Hematopoietic multipotent progenitor cell treated with erythropoietin and hydrocortisone succinate and interleukin-3 and kit ligand, for 15 days (in vitro differentiated cells): Measurements from ENCODE around the gene NINJ2.
"Not testable (repeated sequence)": the region's sequence is repeated elsewhere in the genome, so short reads cannot be mapped to it uniquely, and the experiment has no call there.

ENCODE experiments used
- DNase-seq: peaks from one replicate; pipeline ENCODE4 v3.0.0-alpha.2; 2015; ENCODE audit warnings: low spot score

The NINJ2 gene

DNA sequence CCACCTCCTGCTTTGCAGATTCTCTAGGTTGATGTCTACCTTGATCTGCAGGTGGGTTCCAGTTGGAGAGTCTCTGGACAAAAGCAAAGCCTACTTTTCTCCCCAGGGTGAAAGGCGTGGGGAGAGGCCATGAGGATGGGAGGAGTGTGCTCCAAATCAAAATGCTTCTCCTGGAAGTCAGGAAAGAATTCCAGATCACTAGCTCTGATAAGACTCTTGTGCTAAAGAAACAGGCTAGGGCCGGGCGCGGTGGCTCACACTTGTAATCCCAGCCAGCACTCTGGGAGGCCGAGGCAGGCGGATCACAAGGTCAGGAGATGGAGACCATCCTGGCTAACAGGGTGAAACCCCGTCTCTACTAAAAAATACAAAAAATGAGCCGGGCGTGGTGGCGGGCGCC, 21.9 kb downstream of the NINJ2 start:
- not testable (repeated sequence) for DNase-seq

DNA sequence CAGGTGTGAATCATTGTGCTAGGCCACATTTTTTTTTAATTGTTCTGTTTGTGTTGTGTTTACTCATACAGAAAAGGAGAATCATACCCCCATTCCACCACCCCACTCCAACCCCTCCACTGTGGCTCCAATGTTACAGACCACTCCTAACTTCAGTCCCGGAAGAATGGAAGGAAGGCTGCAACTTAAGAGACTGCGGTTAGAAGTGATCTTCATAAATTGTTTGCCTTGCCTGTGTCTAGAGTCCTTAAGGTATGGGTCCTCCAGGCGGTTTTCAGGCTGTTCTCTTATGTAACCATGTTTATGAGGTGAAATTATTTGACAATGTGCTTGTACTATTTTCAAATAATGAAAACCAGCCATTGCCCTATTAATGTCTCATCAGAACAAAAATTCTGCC, 22.5 kb downstream of the NINJ2 start:
- no peak for DNase-seq

DNA sequence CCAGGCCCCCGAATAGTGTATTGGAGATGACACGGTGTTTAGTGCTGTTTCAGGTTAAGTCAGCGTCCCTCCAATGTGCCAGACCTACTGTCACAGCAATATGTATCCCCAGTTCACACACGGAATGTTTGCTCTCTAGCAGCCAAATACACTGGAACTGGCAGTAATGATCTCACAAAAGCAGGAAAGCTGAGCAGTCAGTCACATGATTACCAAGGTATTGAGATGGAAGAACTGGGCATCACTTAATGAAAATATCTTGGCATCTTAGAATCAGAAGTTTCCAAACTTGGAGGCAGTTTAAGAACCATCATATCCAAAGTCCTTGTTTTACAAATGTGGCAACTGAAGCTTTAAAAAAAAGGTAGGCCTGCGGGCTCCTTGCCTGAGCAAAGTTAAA, 23.3 kb downstream of the NINJ2 start:
- DNase-seq: no peak

DNA sequence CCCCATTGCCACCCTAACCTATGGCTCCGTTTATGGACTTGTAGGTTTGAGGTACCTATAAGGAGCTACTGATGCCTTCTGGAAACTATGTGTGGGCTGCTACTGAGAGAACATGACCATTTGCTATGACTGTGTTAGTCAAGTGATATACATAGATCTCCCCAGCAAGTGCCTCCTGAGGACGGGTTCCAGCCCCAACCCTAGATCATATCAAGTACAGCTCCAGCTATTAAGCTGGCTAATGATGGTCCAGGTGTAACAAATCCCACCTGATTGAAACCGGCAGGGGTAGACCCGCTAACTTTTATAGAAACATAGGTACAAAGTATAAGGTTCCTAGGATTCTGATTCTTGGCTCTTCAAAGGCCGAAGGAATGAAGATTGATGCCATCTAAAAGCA, 23.7 kb downstream of the NINJ2 start:
- no peak for DNase-seq

DNA sequence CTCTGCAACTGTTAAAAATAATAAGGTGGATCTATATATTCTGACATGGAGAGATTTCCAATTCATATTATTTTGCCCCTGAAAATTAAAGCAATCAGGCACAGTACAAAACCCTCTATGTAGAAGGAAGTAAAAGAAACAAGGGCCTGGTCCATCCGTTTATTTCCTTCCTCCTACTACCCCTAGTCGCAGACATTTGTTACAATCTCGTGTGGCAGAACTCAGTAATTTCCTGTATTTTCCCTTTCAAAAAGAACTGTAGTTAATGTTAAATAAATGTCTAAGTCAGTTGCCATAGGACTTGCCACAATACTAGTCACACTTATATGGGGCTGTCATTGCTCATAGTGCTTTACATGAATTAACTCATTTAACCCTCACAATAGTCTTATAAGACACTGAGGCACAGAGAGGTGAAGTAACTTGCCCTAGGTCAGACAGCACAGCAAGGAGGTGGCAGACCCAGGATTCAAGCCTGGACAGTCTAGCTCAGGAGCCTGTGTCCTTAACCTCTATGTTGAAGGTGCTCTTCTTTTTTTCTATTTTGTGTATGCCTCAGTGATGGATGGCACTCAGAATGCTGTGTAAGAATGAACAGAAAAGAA, 24.2 kb downstream of the NINJ2 start:
- DNase-seq: no peak

DNA sequence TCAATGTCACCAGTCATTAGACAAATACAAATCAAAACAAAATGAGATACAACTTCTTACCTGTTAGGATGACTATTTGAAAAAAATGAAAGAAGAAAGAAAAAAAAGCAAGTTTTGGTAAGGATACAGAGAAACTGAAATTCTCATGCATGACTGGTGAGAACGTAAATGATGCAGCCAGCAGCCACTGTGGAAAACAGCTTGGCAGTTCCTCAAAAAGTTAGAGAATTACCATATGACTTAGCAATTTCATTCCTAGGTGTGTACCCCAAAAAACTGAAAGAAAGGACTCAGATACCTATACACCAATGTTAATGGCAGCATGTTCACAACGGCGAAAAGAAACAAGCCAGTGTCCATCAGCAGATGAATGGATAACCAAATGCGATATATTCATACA, 26.6 kb downstream of the NINJ2 start:
- DNase-seq: no peak

DNA sequence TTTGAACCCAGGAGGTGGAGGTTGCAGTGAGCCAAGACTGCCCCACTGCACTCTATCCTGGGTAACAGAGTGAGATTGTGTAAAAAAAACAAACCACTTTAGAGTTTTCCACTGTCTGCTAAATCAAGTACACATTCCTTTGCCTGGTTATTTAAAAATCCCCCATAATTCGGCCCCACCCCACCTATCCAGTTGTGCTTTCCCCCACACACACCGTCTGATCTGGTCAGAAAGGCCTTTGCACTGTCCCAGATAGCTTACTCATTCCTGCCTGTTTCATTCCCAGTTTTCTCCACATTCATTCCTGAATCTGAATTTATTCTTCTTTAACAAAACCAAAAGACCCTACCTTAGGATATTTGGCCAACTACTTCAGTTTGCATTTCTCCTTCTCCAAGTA, 29.5 kb downstream of the NINJ2 start:
- DNase-seq: no peak

DNA sequence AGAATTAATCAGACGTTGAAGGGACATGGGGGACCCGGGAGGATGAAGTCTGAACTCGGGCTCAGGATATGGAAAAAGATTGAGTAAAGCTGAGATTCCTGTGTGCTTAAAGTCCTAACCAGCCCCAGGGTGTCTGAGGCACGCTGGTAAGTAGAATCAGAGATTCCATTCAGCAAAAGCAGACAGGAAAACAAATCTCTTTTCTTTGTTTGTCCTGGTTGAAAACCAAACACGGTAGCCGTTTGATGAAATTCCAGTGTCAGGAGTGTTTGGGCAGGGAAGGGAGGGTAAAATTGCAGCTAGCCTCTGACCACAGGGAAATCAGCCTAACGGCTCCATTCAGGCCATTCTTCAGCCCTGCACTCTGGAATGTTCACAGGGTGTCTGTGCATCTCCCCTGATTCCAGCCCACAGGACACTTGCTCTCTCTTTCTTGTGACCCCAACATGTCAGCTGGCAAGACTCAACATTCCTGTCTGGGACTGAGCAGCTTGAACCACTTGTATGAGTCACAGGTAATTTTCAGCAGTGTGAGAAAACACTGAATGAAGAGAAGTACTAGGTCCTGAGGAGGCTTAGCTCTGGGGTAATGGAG, 31.0 kb downstream of the NINJ2 start:
- no peak for DNase-seq

DNA sequence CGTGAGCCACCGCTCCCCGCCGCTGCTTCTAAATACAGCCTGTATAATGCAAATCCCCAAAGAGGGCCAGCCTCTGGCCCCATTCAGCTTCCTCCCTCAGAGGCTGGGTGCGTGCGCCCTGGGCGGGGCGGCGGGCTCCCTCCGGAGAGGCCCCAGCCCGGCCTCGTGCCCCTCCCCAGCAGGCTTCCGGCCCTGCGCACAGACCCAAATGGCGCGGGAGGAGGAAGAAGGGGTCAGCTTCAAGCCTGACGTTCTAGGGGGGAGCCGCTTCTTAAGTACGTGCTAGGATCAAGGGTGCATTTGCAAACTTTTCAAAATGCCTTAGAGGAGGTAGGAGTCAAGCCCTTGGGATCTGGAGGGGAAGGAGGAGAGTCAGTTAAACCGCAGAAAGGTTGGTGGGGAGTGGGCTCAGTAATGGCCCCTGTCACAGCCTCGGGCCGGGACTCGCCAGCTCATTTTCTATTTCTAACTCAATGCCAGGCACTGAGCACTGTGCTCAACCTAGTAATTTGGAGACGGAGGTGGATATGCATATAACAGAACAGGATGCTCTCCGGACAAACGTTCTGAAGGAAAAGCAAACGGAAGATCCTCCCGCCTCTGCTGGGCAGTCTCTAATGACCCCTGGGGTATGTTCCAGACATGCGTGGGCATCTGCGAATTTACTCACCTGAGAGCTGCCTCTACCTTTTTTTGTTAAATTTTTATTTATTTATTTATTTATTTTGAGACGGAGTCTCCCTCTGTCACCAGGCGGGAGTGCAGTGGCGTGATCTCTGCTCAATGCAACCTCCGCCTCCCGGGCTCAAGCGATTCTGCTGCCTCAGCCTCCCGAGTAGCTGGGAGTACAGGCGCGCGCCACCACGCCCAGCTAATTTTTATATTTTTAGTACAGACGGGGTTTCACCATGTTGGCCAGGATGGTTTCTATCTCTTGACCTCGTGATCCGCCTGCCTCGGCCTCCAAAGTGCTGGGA, 32.3 kb downstream of the NINJ2 start:
- DNase-seq: no peak

DNA sequence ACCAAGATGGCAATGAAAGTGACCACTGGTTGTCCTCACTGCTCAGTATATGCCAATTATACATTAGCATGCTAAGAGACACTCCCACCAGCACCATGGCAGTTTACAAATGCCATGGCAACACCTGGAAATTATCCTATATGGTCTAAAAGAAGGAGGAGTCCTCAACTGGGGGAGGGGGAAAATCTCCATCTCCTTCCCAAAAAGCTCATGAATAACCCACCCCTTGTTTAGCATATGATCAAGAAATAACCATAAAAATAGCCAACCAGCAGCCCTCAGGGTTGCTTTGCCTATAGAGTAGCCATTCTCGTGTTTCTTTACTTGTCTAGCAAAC, 34.5 kb downstream of the NINJ2 start:
- not testable (repeated sequence) for DNase-seq

DNA sequence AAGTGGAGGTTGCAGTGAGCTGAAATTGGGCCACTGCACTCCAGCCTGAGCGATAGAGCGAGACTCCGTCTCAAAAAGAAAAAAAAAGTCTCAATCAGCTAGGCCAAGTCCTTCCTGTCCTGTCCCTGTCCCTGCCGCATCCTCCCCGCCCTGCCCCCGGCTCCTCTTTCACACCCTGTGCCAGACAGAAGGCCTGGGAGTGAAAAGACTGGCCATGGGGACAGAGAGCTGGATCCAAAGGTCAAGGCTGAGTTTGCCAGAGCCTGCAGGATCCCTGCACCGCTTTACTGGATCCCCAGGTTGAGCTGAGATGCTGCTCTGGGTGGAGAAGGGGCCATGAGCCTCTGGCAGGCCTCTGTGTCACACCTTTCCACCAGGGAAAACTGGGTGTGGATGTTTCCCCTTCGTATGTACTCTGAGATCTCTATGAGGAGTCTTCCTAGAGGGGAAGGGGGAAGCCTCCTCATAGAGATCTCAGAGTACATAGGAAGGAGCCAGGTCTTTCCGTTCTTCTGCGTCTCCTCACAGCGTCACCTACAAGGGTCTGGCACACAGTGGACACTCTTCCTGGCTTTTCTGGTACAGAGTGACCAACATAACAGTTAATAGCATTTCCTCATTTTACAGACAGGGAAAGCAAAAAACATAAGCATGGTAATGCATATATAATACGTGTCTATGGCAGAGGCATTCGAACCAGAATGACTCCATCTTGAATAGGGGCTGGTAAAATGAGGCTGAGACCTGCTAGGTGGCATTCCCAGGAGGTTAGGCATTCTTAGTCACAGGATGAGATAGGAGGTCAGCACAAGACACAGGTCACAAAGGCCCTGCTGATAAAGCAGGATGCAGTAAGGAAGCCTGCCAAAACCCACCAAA, 35.1 kb downstream of the NINJ2 start:
- no peak for DNase-seq

DNA sequence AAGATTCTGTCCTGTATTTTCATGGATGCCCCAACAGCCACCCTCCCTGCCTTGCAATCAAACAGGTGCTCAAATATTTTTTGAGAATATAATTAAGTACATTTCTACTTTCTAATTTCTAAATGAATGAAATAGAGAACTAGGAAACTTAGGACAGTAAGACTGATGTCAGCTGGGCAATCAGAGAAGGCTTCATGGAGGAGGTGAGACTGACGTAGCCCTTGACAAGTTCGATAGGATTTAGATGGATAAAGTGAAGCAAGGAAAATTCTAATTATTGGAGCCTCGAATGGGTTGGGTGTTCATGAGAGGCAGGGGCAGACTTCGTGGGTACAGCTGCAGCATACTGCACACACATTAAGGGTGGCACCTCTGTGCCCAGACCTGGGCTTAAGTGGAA, 36.0 kb downstream of the NINJ2 start:
- no peak for DNase-seq

DNA sequence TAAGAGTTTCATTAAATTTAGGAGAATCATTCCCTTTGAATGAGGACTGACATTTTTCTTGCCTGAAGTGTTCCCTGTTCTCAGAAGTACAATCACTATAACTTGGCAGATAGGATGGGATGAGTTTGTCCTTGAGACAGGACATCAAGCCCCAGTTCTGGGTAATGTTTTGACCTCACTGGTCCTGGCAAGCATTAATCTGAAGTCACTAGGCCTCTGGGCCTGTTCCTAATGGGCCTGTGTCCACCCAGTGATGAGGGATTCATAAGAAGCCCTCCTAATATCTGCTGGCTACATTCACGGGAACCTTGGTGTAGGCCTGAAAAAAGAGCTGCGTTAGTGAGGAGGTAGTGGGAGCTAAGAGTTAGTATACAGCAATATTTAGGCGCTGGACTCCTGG, 37.2 kb downstream of the NINJ2 start:
- DNase-seq: no peak

DNA sequence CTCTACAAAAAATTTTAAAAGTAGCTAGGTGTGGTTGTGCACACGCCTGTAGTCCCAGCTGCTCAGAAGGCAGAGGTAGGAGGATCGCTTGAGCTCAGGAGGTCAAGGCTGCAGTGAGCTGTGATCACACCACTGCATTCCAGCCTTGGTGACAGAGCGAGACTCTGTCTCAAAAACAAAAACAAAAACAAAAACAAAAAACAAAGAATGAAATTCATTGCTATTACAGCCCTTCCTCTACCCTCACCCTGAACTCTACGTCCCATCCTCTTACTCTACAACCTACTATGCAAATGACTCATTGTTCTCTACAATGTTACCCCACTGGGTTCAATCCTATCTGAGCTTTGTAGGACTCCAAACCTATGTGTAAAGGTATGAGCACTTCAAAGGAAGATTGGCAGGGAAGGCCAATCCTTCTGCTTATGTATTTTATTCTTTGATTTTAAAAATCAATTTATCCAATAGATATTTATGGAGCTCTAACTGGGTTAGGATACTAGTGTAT, 39.3 kb downstream of the NINJ2 start:
- no peak for DNase-seq

DNA sequence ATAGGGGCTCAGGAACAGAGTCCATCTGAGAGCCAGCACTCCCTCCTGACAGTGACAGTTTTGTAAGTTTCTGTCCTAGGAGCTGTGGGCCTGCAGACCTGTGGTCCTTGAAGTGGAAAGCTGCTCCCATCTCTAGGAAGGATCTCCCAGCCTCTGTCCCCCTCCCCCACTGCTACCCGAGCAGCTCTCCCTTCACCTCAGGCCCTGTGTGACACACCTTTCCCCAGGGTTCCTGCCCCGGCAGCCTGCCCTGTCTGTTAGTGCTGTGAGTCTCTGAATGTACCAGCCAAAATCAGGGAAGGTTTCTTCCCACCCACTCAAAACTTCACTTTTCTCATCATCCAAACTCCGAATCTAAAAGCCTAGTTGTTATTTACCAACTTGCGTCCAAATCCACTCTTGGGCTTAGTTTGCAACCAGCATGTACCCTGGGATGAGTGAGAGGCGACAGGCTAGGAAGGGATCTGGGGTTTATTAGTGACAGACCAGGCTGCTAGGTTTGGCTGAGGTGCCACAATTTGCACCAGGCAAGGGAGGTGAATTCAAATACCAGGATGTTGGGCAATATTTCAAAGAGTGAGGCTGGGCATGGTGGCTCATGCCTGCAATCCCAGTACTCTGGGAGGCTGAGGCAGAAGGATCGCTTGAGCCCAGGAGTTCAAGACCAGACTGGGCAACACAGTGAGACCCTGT, 39.9 kb downstream of the NINJ2 start:
- no peak for DNase-seq

DNA sequence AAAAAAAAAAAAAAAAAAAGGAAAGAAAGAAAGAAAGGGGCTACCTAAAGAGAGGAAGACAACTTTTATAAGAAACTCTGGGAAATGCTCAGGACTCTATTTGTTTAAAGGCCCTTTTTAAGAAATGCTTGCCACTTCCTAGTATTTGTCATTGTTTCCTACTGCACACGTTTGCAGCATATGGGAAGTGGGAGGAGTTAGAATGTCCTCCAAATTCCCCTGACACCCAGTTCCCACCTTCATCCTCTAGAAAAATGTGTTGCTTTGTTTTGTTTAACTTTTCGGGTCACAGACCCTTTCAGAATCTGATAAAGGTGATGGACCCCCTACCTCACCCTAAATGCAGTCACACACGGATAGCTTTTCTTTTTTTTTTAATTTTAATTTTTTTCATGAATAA, 40.8 kb downstream of the NINJ2 start:
- no peak for DNase-seq

DNA sequence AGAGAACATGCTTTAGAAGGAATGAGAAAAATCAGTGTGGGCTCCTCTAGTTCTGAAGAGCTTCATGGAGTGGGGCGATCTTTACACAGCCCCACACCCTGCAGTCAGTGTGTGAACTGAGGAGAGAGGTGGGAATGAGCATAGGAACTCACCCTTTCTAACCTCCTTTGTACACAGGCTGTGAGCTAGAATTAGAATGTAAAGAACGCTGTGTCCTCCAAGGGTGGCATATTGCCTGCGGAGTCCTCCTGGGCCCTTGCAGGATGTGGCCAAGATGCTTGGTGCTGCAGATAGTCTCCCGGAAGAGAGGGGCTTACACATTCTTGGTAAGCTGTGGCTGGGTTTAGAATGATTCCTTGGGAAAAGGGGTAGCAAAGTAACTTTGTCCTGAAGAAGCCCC, 43.9 kb downstream of the NINJ2 start:
- DNase-seq: no peak

DNA sequence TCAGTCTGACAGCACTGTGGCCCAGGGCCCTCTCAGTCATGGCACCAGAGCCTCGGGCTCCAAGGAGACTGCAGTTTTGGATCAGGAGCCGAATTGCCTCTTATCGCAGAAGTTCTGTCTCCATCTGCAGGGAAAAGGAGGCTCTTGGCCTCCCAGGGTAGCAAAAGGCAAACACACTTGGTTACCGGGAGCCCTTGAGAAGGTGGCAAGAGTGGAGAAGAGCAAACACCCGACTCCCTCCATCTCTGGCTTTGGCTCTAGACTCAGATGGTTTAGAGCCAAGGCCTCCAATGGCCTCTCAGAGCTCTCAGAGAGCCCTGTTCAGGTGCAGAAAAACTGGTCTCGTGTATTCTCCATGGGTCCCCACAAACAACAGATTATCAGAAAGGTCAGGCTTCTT, 44.6 kb downstream of the NINJ2 start:
- no peak for DNase-seq

DNA sequence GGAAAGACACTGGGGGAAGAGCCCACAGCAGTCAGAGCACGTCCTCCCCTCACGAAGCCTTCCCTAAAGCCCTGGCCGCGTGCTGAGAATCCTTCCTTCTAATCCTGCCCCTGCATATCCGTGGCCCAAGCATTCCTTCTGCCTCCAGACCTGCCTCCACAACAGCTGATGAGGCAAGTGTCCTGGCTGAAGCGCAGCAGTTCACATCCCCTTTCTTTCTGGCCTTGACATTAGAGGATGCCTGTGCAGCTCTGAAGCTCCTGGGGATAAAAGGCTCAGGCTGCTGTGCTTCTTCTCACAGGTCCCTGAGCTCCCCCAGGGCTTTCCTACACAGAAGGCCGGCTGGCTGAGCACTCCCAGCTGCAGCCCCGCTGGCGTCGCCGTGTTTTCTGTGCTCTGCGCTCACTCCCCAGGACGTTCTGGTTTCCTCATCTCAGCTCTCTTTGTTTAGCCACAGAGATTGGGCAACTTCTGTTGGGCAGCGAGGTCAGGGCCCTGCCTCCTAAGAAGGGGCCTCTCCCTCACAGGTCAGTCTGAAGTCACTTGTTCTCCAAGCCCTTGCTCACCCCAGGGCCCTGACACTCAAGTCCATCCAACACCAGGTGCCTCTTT, 45.8 kb downstream of the NINJ2 start:
- no peak for DNase-seq

DNA sequence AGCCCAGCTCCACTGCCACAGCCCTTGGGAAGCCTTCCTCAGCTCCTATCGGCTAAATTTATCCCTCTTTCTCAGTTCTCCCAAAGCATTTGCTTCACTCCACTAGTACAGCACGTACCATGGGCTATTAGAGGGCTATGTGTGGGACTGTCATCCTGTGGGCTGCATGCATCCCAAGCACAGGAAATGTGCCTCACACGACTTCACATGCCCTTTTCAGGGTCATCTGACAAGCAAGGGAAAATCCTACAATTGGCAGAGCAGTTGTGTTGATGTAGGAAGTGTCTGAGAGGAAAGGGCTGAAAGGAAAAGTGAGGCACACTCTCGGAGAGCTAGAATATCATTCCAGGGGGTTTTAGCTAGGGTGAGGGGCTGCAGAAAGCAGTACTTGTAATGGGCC, 47.6 kb downstream of the NINJ2 start:
- DNase-seq: no peak

DNA sequence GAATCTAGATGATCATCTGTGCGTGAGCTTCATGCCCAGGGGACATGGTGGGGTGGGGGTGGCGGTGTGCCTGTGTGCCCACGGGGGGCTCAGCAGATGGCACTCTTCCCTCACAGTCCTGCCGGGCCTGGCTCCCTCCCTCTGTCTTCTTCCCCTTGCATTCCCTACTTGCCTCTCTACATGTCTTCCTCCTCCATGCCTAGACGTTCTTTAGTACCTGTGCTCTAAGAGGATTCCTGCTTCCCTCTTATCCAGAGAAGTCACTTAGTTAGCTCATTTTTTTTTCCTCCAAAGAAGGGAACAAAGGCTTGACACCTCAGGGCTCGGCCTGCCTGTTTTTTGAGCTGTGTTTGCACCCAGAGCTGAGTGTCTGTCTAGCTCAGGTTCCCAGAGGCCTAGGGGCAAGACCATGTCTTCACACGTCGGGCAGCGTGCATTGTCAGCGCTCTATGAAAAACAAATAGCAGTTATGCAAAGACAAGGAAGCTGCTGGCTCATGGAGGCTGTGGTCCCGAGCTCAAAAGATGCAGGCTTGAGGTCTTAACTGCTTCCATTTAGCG, 48.8 kb downstream of the NINJ2 start:
- DNase-seq: no peak
